Peyer's patch (tissue), 4 donors: ENCODE measurements around the gene RXRA.

Experiments
- POLR2A ChIP-seq, 2 donors: fragments of 450-650 bp; IDR thresholded peaks; one replicate each; pipeline ENCODE4 v1.5.1; 2017; ENCODE audit warnings: antibody characterized with exemption in 2 of 2, mild to moderate bottlenecking in 2 of 2, moderate library complexity in 2 of 2
- TF ChIP-seq, protein P1 (sequence below), 6 experiments: fragments of 450-650 bp in 4 of 6; fragments of 200-600 bp in 2 of 6; sonication (generic) in 1 of 6; IDR thresholded peaks; one replicate each; pipeline ENCODE4 v1.5.1; 2017 to 2019; ENCODE audit warnings: antibody characterized with exemption in 6 of 6, mild to moderate bottlenecking in 3 of 6, moderate library complexity in 1 of 6

DNA sequence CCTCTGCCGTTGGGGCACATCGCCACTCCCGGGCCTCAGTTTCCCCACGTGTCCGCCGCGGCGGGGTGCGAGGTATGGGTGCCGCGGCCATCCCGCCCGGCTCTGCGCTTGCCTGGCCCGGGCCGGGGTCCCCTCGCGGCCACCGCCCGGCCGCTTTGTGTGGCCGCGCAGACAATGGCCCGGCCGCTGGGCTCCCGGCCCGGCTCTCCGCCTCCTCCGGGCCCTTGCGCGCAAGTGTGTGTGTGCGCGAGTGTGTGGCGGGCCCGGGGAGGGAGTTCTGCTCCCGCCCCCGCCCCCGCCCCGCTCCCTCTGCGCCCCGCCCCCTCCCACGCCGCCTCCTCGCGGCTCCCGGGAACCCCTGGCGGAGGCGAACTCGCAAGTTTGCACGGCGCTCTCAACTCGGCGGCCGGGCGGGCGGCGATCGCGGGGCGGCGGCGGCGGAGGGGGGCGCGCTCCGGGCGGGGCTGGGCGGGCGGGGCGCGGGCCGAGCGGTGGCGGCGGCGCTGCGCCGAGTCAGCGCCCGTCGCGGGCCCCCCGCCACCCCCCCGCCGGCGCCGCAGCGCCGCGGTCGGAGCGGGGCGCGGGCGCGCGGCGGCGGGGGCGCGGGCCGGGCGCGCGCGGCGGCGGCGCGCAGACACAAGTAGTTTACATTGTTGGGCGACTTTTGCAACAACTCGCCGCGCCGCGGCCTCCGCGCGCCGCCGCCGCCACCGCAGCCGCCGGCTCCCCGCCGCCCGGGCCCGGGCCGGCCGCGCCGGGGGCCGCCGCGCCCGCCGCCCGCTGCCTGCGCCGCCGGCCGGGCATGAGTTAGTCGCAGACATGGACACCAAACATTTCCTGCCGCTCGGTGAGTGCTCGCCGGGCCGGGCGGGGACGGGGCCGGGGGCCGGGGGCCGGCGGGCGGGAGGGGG lies at the start of gene RXRA:
- TF ChIP-seq, protein P1, sequence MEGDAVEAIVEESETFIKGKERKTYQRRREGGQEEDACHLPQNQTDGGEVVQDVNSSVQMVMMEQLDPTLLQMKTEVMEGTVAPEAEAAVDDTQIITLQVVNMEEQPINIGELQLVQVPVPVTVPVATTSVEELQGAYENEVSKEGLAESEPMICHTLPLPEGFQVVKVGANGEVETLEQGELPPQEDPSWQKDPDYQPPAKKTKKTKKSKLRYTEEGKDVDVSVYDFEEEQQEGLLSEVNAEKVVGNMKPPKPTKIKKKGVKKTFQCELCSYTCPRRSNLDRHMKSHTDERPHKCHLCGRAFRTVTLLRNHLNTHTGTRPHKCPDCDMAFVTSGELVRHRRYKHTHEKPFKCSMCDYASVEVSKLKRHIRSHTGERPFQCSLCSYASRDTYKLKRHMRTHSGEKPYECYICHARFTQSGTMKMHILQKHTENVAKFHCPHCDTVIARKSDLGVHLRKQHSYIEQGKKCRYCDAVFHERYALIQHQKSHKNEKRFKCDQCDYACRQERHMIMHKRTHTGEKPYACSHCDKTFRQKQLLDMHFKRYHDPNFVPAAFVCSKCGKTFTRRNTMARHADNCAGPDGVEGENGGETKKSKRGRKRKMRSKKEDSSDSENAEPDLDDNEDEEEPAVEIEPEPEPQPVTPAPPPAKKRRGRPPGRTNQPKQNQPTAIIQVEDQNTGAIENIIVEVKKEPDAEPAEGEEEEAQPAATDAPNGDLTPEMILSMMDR (IDR thresholded peaks at IDR 0.05) = peak in 3 of 6 experiments; percentile 15 to 27 (median 25)
- TF ChIP-seq POLR2A (IDR thresholded peaks at IDR 0.05) = peak; percentile 83 to 91
